Activated CD4-positive, alpha-beta T cell treated with anti-CD3 and anti-CD28 coated beads, Interleukin-2, amount 50 U/mL, for 48 hours (primary cell): ENCODE measurements around the gene FLAD1.
A peak's percentile ranks its signal among the peaks of the same experiment; 100 is the strongest.
"Not testable (repeated sequence)": the region's sequence is repeated elsewhere in the genome, so short reads cannot be mapped to it uniquely, and the experiment has no call there.

Experiments used
- DNase-seq, 2 experiments: peaks; one replicate each; pipeline ENCODE4 v3.0.0-alpha.2; 2020

The FLAD1 gene

GRCh38 chr1:154969860-154970452 lies 13.2 kb upstream of the FLAD1 start:
- no peak for DNase-seq

GRCh38 chr1:154970631-154971340 lies 12.4 kb upstream of the FLAD1 start, which contains the start of gene SHC1:
SHC1 (minus strand) TSS chr1:154970747; CDS start chr1:154970526, 221 bp downstream.
- peak; percentile 61 to 68 for DNase-seq

- DNase-seq: no peak
These were observed 11.7 kb upstream of the FLAD1 start for GRCh38 chr1:154971341-154971998.

GRCh38 chr1:154972213-154972516 lies 11.0 kb upstream of the FLAD1 start:
- no peak for DNase-seq

- no peak for DNase-seq
These were observed 10.4 kb upstream of the FLAD1 start for GRCh38 chr1:154972517-154973343.

- peak; percentile 99 for DNase-seq
These were observed 9.6 kb upstream of the FLAD1 start for GRCh38 chr1:154973344-154974101.

- DNase-seq: peak; percentile 95 to 97
These were observed 8.9 kb upstream of the FLAD1 start, which contains the start of gene CKS1B for GRCh38 chr1:154974102-154974807. CKS1B (plus strand) TSS chr1:154974681; CDS start chr1:154974746, 65 bp downstream.

- peak; percentile 95 to 96 for DNase-seq
These were observed 8.2 kb upstream of the FLAD1 start for GRCh38 chr1:154974808-154975408.

GRCh38 chr1:154975409-154976059 lies 7.6 kb upstream of the FLAD1 start:
- DNase-seq: peak; percentile 70 to 78

- DNase-seq: not testable (repeated sequence)
These were observed 5.4 kb upstream of the FLAD1 start for GRCh38 chr1:154977762-154978161.

- DNase-seq: no peak
These were observed 4.8 kb upstream of the FLAD1 start for GRCh38 chr1:154978360-154978759.

- no peak for DNase-seq
These were observed 803 bp upstream of the FLAD1 start for GRCh38 chr1:154982341-154982740.

GRCh38 chr1:154983776-154984466 lies 777 bp downstream of the FLAD1 start:
- peak in 1 of 2 experiments; percentile 25 for DNase-seq

- not testable (repeated sequence) for DNase-seq
These were observed 3.6 kb downstream of the FLAD1 start for GRCh38 chr1:154986736-154987135.

GRCh38 chr1:154987326-154987725 lies 4.2 kb downstream of the FLAD1 start:
- DNase-seq: no peak

GRCh38 chr1:154988058-154988954 lies 5.2 kb downstream of the FLAD1 start:
- DNase-seq: no peak

GRCh38 chr1:154989195-154989860 lies 6.2 kb downstream of the FLAD1 start:
- no peak for DNase-seq

- no peak for DNase-seq
These were observed 7.1 kb downstream of the FLAD1 start for GRCh38 chr1:154990276-154990675.
